Stimulated activated CD8-positive, alpha-beta memory T cell treated with anti-CD3 and anti-CD28 coated beads, Interleukin-4, amount 100 ng/mL, for 48 hours (primary cell): ENCODE measurements around the gene ARHGEF17.
"Not testable (repeated sequence)": the region's sequence is repeated elsewhere in the genome, so short reads cannot be mapped to it uniquely, and the experiment has no call there.

Experiments
- DNase-seq: peaks from one replicate; pipeline ENCODE4 v3.0.0-alpha.2; 2020

Gene ARHGEF17

GRCh38 chr11:73274191-73274590 lies 33.9 kb upstream of the ARHGEF17 start:
- DNase-seq = not testable (repeated sequence)

- DNase-seq = no peak
These were observed 33.2 kb upstream of the ARHGEF17 start for GRCh38 chr11:73274722-73275380.

GRCh38 chr11:73275381-73275750 lies 32.7 kb upstream of the ARHGEF17 start:
- no peak for DNase-seq

- no peak for DNase-seq
These were observed 30.6 kb upstream of the ARHGEF17 start for GRCh38 chr11:73277467-73277866.

- DNase-seq = no peak
These were observed 27.4 kb upstream of the ARHGEF17 start for GRCh38 chr11:73280626-73281025.

- DNase-seq = no peak
These were observed 26.8 kb upstream of the ARHGEF17 start for GRCh38 chr11:73281201-73281741.

GRCh38 chr11:73281796-73282660 lies 26.0 kb upstream of the ARHGEF17 start:
- DNase-seq = no peak

- DNase-seq = no peak
These were observed 24.6 kb upstream of the ARHGEF17 start for GRCh38 chr11:73283276-73284000.

- no peak for DNase-seq
These were observed 24.0 kb upstream of the ARHGEF17 start for GRCh38 chr11:73284106-73284505.

- DNase-seq = no peak
These were observed 22.4 kb upstream of the ARHGEF17 start for GRCh38 chr11:73285721-73286120.

GRCh38 chr11:73286240-73286810 lies 21.8 kb upstream of the ARHGEF17 start:
- no peak for DNase-seq

GRCh38 chr11:73287400-73288101 lies 20.5 kb upstream of the ARHGEF17 start:
- DNase-seq = no peak

GRCh38 chr11:73288192-73288872 lies 19.7 kb upstream of the ARHGEF17 start:
- DNase-seq = no peak

- DNase-seq = peak; percentile 72
These were observed 19.0 kb upstream of the ARHGEF17 start for GRCh38 chr11:73288873-73289707.

GRCh38 chr11:73290536-73290935 lies 17.5 kb upstream of the ARHGEF17 start:
- DNase-seq = no peak

GRCh38 chr11:73291196-73291595 lies 16.9 kb upstream of the ARHGEF17 start:
- no peak for DNase-seq

- DNase-seq = no peak
These were observed 16.1 kb upstream of the ARHGEF17 start for GRCh38 chr11:73291781-73292524.

GRCh38 chr11:73292525-73292894 lies 15.6 kb upstream of the ARHGEF17 start:
- DNase-seq = no peak

- DNase-seq = no peak
These were observed 14.6 kb upstream of the ARHGEF17 start for GRCh38 chr11:73293356-73293936.

GRCh38 chr11:73294604-73295003 lies 13.5 kb upstream of the ARHGEF17 start:
- no peak for DNase-seq
